Left ventricle myocardium inferior (tissue), 1 donor: ENCODE data around the gene BICC1. TPM values are rescaled to one million over a fixed set of nuclear protein-coding genes. Genes with fewer than 3 reads are reported as not detected.
"Not testable (repeated sequence)": the region's sequence is repeated elsewhere in the genome, so short reads cannot be mapped to it uniquely, and the experiment has no call there.

ENCODE experiments used
- DNase-seq: peaks from one replicate; pipeline ENCODE4 v3.0.0-alpha.2; 2020
- H3K27ac ChIP-seq: fragments of 200-600 bp; replicated peaks from 2 replicates; pipeline ENCODE4 v1.8.0; 2021
- H3K27me3 ChIP-seq: fragments of 200-600 bp; 2 replicates; pipeline ENCODE4 v1.8.0; 2021; ENCODE audit warnings: low read depth
- H3K36me3 ChIP-seq: fragments of 200-600 bp; 2 replicates; pipeline ENCODE4 v1.8.0; 2021
- H3K4me1 ChIP-seq: fragments of 200-600 bp; 2 replicates; pipeline ENCODE4 v1.8.0; 2021
- H3K4me3 ChIP-seq: fragments of 200-600 bp; 2 replicates; pipeline ENCODE4 v1.8.0; 2021; ENCODE audit warnings: mild to moderate bottlenecking, moderate library complexity
- H3K9me3 ChIP-seq: fragments of 200-600 bp; replicated peaks from 2 replicates; pipeline ENCODE4 v1.8.0; 2021
- intact Hi-C: fragments of 100-400 bp; cut with micrococcal nuclease; formaldehyde crosslinking; loops from one replicate; pipeline ENCODE4 v1.11.0; 2022
- total RNA-seq: library from RNA; stranded (reverse); fragmentation: NEBNext Ultra II Directional; extraction: Animal tissue kit (Norgen Biotek cat#: 25700); gene quantifications from one replicate; pipeline ENCODE4 v1.2.1, GENCODE V29; 2021
- TF ChIP-seq, protein P1 (sequence below): fragments of 200-600 bp; IDR thresholded peaks from 2 replicates; pipeline ENCODE4 v1.8.0; 2021; ENCODE audit warnings: antibody characterized with exemption, mild to moderate bottlenecking, borderline replicate concordance
- donor health status: DM: no; HTN: yes; CAD: no; lungs with severe emphysema.

Gene BICC1
- total RNA-seq, 1 donor from 2014 or later = 5.7 TPM

GRCh38 chr10:58588673-58589265, 76.1 kb downstream of the BICC1 start:
- TF ChIP-seq, protein P1, sequence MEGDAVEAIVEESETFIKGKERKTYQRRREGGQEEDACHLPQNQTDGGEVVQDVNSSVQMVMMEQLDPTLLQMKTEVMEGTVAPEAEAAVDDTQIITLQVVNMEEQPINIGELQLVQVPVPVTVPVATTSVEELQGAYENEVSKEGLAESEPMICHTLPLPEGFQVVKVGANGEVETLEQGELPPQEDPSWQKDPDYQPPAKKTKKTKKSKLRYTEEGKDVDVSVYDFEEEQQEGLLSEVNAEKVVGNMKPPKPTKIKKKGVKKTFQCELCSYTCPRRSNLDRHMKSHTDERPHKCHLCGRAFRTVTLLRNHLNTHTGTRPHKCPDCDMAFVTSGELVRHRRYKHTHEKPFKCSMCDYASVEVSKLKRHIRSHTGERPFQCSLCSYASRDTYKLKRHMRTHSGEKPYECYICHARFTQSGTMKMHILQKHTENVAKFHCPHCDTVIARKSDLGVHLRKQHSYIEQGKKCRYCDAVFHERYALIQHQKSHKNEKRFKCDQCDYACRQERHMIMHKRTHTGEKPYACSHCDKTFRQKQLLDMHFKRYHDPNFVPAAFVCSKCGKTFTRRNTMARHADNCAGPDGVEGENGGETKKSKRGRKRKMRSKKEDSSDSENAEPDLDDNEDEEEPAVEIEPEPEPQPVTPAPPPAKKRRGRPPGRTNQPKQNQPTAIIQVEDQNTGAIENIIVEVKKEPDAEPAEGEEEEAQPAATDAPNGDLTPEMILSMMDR = peak; percentile 39
- no peak overlapping the region for H3K27ac ChIP-seq
- H3K36me3 ChIP-seq = no peaks in the 10 kb centered on the region
- DNase-seq = no peak
- H3K4me3 ChIP-seq = no peak overlapping the region
- H3K27me3 ChIP-seq = no peaks in the 10 kb centered on the region
- intact Hi-C loops = no loop called here
- peaks cover 14% of the 10 kb centered on the region for H3K4me1 ChIP-seq
- H3K9me3 ChIP-seq = peaks cover under 1% of the 10 kb centered on the region

GRCh38 chr10:58590152-58590840, 77.6 kb downstream of the BICC1 start:
- H3K4me3 ChIP-seq = no peak overlapping the region
- H3K27me3 ChIP-seq = no peaks in the 10 kb centered on the region
- TF ChIP-seq, protein P1 = no peak
- no peaks in the 10 kb centered on the region for H3K9me3 ChIP-seq
- H3K4me1 ChIP-seq = peaks cover 14% of the 10 kb centered on the region
- intact Hi-C loops = no loop called here
- no peaks in the 10 kb centered on the region for H3K36me3 ChIP-seq
- DNase-seq = no peak
- H3K27ac ChIP-seq = peak overlapping the region; percentile 46

DNA sequence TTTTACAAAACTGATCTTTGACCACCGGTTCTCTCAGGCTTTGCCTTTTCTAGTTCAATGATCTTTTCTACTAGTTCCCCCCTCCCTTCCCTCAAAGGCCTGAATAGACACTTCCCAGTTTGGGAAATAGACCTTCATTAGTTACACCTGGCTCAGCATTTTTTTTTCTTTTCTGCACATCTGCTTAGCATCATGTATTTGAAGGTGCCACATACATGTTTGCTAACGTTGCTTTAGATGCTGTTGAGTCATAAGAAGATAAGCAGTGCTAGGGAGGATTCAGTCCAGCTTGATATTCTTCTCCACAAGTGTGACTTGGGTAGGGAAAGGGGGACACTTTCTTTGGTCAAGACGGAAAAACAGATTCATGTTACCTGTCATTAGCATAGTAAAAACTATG, 78.3 kb downstream of the BICC1 start:
- Histone ChIP-seq H3K4me1 (peaks cover 14% of the 10 kb centered on the region), H3K27ac (peak overlapping the region; percentile 46), H3K4me3 (no peak overlapping the region), H3K36me3 (no peaks in the 10 kb centered on the region), H3K9me3 (no peaks in the 10 kb centered on the region), H3K27me3 (no peaks in the 10 kb centered on the region)
- no peak for DNase-seq
- TF ChIP-seq, protein P1 = no peak
- intact Hi-C loops = no loop called here

DNA sequence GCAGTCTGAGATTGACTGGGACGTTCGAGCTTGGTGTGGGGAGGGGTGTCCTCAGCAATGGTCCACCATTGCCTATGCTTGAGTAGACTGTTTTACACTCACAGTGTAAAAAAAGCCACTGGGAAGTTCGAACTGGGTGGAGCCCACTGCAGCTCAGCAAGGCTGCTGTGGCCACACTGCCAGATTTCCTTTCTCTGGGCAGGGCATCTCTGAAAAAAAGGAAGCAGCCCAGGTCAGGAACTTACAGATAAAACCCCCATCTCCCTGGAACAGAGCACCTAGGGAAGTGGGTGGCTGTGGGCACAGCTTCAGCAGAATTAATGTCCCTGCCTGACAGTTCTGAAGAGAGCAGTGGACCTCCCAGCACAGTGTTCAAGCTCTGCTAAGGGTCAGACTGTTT, 80.3 kb downstream of the BICC1 start:
- Histone ChIP-seq H3K9me3 (peaks cover 16% of the 10 kb centered on the region), H3K27ac (no peak overlapping the region), H3K4me1 (peaks cover 14% of the 10 kb centered on the region), H3K27me3 (no peaks in the 10 kb centered on the region), H3K36me3 (no peaks in the 10 kb centered on the region), H3K4me3 (no peak overlapping the region)
- no peak for DNase-seq
- intact Hi-C loops = no loop called here
- TF ChIP-seq, protein P1 = no peak

DNA sequence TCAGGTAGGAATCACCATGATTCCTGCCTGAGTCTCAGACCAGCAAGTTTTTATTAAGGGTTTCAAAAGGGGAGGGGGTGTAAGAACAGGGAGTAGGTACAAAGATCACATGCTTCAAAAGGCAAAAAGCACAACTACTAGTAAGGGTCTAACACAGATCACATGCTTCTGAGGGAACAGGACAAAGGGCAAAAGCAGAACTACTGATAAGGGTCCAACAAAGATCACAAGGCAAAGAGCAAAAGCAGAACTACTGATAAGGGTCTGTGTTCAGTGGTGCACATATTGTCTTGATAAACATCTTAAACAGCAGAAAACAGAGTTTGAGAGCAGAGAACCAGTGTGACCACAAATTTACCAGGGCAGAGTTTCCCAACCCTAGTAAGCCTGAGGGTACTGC, 84.5 kb downstream of the BICC1 start:
- H3K27me3 ChIP-seq, H3K36me3 ChIP-seq, H3K4me1 ChIP-seq, H3K27ac ChIP-seq, H3K4me3 ChIP-seq, intact Hi-C loops, DNase-seq: not testable (repeated sequence)
- peaks cover 31% of the 10 kb centered on the region for H3K9me3 ChIP-seq

DNA sequence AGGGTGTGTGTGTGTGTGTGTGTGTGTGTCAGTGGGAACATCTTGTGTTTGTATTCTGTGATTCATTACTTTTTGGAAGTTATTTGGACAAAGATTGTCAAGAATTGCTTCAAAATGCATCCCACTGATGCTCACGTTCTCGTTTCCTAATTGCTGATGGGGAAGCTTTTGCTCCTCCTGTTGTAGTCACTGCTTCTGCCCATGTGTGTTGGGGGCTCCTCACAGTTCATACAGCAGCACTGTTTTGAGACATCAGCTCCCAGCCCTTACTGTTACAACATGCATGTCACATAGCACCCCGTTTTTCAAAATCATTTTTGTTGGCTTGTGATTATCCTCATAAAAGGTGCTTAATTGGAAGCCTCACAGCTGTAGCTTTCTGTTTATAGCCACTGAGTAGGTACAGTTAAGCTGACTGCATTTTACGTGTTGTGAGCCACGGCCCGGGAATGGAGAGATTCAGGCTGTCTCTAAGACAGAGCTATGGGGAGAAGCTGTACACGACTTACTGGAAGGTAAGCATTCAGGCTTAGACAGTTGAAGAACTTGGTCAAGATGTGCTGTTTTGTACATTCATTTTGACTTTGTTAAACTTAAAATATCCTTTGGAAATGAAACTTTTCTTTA, 87.4 kb downstream of the BICC1 start:
- intact Hi-C loops = no loop called here
- H3K4me3 ChIP-seq = no peak overlapping the region
- no peaks in the 10 kb centered on the region for H3K4me1 ChIP-seq
- no peak for DNase-seq
- H3K36me3 ChIP-seq = no peaks in the 10 kb centered on the region
- TF ChIP-seq, protein P1 = no peak
- peaks cover 39% of the 10 kb centered on the region for H3K9me3 ChIP-seq
- H3K27me3 ChIP-seq = no peaks in the 10 kb centered on the region
- H3K27ac ChIP-seq = no peak overlapping the region
